ENCODE results near the gene SERPINA10. TPM values are rescaled to one million over a fixed set of nuclear protein-coding genes. Genes with fewer than 3 reads are reported as not detected.

The SERPINA10 gene
- total RNA-seq, 2 experiments from 2014 or later, result not detected

DNA sequence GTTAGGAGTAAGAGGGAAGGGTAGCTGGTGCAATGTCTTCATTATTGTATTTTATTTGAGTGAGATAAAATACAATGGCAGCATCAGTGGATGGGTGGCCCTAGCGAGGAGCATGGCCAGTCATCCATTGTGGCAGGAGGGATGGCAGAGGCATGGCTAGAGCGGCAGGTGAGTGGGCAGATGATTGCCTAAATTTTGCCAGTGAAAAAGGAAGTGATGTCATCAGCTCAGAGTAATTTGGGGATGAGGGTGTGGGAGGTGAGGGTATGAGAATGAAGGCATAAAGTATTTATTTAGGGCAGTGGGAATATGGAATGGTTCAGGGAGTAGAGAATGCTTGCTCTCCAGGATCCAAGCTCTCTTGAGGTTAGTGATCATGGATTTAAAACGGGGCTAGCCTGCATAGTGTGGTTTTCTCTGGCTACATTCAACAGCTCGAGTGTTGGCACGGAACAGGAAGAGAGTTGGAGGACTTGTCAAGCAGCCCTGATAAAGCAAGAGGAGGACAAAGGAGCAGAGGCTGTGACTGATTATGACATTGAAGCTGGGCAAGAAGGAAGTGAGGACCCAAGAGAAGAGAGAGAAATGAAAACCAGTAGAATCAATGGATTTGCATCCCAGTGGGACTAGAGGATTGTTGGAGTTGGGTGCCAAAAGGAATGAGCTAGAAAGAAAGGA lies 48.7 kb upstream of the SERPINA10 start:
- Histone ChIP-seq H3K9me3 (ENCODE audit: low read length) (no peaks in the 10 kb centered on the region), H3K9me2 (ENCODE audit: insufficient read depth, low read length) (no peaks in the 10 kb centered on the region), H3K4me1 (ENCODE audit: insufficient read depth, low read length, poor library complexity, severe bottlenecking) (no peaks in the 10 kb centered on the region), H3K79me2 (ENCODE audit: insufficient read depth, low read depth, low read length) (no peaks in the 10 kb centered on the region), H2AFZ (ENCODE audit: low read length) (no peak overlapping the region), H4K20me1 (ENCODE audit: insufficient read depth, low read length) (no peaks in the 10 kb centered on the region), H3K36me3 (ENCODE audit: insufficient read depth, low read length) (no peaks in the 10 kb centered on the region), H3K4me3 (ENCODE audit: low read depth, low read length, poor library complexity, severe bottlenecking) (no peak overlapping the region), H3K4me2 (ENCODE audit: low read length) (no peak overlapping the region), H3K27ac (ENCODE audit: low read depth, low read length, poor library complexity, severe bottlenecking) (no peak overlapping the region)
- no TSS peak for BruUV-seq (replicated peaks)
- no peak for TF ChIP-seq EZH2phosphoT487 (IDR thresholded peaks at IDR 0.05; ENCODE audit: borderline replicate concordance, low read depth, low read length)
- TF ChIP-seq, protein P1, sequence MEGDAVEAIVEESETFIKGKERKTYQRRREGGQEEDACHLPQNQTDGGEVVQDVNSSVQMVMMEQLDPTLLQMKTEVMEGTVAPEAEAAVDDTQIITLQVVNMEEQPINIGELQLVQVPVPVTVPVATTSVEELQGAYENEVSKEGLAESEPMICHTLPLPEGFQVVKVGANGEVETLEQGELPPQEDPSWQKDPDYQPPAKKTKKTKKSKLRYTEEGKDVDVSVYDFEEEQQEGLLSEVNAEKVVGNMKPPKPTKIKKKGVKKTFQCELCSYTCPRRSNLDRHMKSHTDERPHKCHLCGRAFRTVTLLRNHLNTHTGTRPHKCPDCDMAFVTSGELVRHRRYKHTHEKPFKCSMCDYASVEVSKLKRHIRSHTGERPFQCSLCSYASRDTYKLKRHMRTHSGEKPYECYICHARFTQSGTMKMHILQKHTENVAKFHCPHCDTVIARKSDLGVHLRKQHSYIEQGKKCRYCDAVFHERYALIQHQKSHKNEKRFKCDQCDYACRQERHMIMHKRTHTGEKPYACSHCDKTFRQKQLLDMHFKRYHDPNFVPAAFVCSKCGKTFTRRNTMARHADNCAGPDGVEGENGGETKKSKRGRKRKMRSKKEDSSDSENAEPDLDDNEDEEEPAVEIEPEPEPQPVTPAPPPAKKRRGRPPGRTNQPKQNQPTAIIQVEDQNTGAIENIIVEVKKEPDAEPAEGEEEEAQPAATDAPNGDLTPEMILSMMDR (conservative IDR thresholded peaks at IDR 0.05; ENCODE audit: low read length), result no peak
- intact Hi-C loops (cut with micrococcal nuclease; ENCODE audit: unreplicated experiment), result no loop called here
- DNase-seq (ENCODE audit: low spot score), result no peak
- POLR2A ChIA-PET, result interaction anchor here (0.6 kb wide), 1 partner anchor 483 kb away, joined by 3 read pairs; no protein-coding TSS in a partner anchor
- CTCF ChIA-PET (ENCODE audit: unreplicated experiment), result no interaction called here

DNA sequence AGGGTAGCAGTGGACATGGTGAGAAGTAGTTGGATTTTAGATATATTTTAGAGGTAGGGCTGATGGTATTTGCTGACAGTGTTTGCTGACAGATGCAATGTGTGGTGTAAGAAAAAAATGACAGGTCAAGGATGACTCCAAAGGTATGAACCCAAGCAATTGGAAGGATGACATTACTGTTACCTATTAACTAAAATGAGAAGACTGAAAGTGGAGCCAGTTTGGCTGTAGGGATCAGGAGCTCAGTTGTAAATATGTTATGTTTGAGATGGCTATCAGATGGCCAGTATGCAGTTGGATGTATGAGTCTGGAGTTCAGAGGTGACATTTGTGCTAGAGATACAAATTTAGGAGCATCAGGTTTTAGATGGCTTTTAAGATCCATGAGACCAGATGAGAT lies 47.5 kb upstream of the SERPINA10 start:
- ChIA-PET CTCF (ENCODE audit: unreplicated experiment) (no interaction called here), POLR2A (no interaction called here)
- Histone ChIP-seq H3K79me2 (ENCODE audit: insufficient read depth, low read depth, low read length) (no peaks in the 10 kb centered on the region), H3K4me3 (ENCODE audit: low read depth, low read length, poor library complexity, severe bottlenecking) (no peak overlapping the region), H3K9me2 (ENCODE audit: insufficient read depth, low read length) (no peaks in the 10 kb centered on the region), H3K4me2 (ENCODE audit: low read length) (no peak overlapping the region), H3K36me3 (ENCODE audit: insufficient read depth, low read length) (no peaks in the 10 kb centered on the region), H4K20me1 (ENCODE audit: insufficient read depth, low read length) (no peaks in the 10 kb centered on the region), H2AFZ (ENCODE audit: low read length) (no peak overlapping the region), H3K27ac (ENCODE audit: low read depth, low read length, poor library complexity, severe bottlenecking) (no peak overlapping the region), H3K4me1 (ENCODE audit: insufficient read depth, low read length, poor library complexity, severe bottlenecking) (no peaks in the 10 kb centered on the region), H3K9me3 (ENCODE audit: low read length) (no peaks in the 10 kb centered on the region)
- DNase-seq (ENCODE audit: low spot score), result no peak
- no TSS peak for BruUV-seq (replicated peaks)
- TF ChIP-seq, protein P1 (conservative IDR thresholded peaks at IDR 0.05; ENCODE audit: low read length), result no peak
- no peak for TF ChIP-seq EZH2phosphoT487 (IDR thresholded peaks at IDR 0.05; ENCODE audit: borderline replicate concordance, low read depth, low read length)
- intact Hi-C loops (cut with micrococcal nuclease; ENCODE audit: unreplicated experiment), result no loop called here

DNA sequence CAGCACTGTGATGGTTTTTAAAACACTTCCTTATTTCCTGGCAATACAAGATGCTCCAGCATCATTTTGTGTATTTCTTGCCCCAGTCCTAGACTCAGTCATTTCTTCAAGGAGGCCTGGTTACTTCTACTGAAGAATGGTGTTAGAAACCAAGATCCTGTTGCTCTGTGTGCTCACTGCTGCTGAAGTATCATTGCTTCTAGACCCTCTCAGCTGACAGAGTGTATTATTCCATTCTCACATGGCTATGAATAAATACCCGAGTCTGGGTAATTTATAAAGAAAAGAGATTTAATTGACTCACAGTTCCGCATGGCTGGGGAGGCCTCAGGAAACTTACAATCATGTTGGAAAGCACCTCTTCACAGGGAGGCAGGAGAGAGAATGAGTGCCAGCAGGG lies 45.0 kb upstream of the SERPINA10 start:
- H4K20me1 ChIP-seq (ENCODE audit: insufficient read depth, low read length), result no peaks in the 10 kb centered on the region
- H3K9me2 ChIP-seq (ENCODE audit: insufficient read depth, low read length), result no peaks in the 10 kb centered on the region
- ChIA-PET POLR2A (no interaction called here), CTCF (ENCODE audit: unreplicated experiment) (no interaction called here)
- no peak overlapping the region for H3K4me3 ChIP-seq (ENCODE audit: low read depth, low read length, poor library complexity, severe bottlenecking)
- H3K27ac ChIP-seq (ENCODE audit: low read depth, low read length, poor library complexity, severe bottlenecking), result no peak overlapping the region
- no peak overlapping the region for H2AFZ ChIP-seq (ENCODE audit: low read length)
- H3K4me1 ChIP-seq (ENCODE audit: insufficient read depth, low read length, poor library complexity, severe bottlenecking), result no peaks in the 10 kb centered on the region
- H3K4me2 ChIP-seq (ENCODE audit: low read length), result no peak overlapping the region
- H3K36me3 ChIP-seq (ENCODE audit: insufficient read depth, low read length), result no peaks in the 10 kb centered on the region
- no peaks in the 10 kb centered on the region for H3K79me2 ChIP-seq (ENCODE audit: insufficient read depth, low read depth, low read length)
- no TSS peak for BruUV-seq (replicated peaks)
- no peaks in the 10 kb centered on the region for H3K9me3 ChIP-seq (ENCODE audit: low read length)
- intact Hi-C loops (cut with micrococcal nuclease; ENCODE audit: unreplicated experiment), result no loop called here
- no peak for DNase-seq (ENCODE audit: low spot score)
- no peak for TF ChIP-seq EZH2phosphoT487 (IDR thresholded peaks at IDR 0.05; ENCODE audit: borderline replicate concordance, low read depth, low read length)
- TF ChIP-seq, protein P1 (conservative IDR thresholded peaks at IDR 0.05; ENCODE audit: low read length), result no peak

All from OCI-LY7 (cell line).